Endometrium (tissue), 2 donors: ENCODE results near the gene ADAM22.
"Not testable (repeated sequence)": the region's sequence is repeated elsewhere in the genome, so short reads cannot be mapped to it uniquely, and the experiment has no call there.

Experiments
- FAIRE-seq: peaks from 2 replicates; lab custom pipeline; 2012; peaks lifted over from hg19 to GRCh38; lab: Jason Lieb, UNC
- donor health status: control.
- donor health status: control.

ADAM22 gene

GRCh38 chr7:87933953-87934698 lies at the start of gene ADAM22:
Gene ADAM22, plus strand, starts transcription at chr7:87934251. Its CDS starts 215 bp downstream, at chr7:87934466.
- FAIRE-seq: no peak

- no peak for FAIRE-seq
Measured at GRCh38 chr7:87885018-87885417, 49.0 kb upstream of the ADAM22 start.

GRCh38 chr7:87886875-87887274 lies 47.2 kb upstream of the ADAM22 start:
- peak; percentile 96 for FAIRE-seq

- no peak for FAIRE-seq
Measured at GRCh38 chr7:87895363-87895762, 38.7 kb upstream of the ADAM22 start.

GRCh38 chr7:87899255-87899654 lies 34.8 kb upstream of the ADAM22 start:
- no peak for FAIRE-seq

GRCh38 chr7:87907136-87907906 lies 26.7 kb upstream of the ADAM22 start:
- FAIRE-seq: peak; percentile 33

GRCh38 chr7:87908814-87909213 lies 25.2 kb upstream of the ADAM22 start:
- FAIRE-seq: not testable (repeated sequence)

GRCh38 chr7:87912121-87912520 lies 21.9 kb upstream of the ADAM22 start:
- no peak for FAIRE-seq

GRCh38 chr7:87918740-87919139 lies 15.3 kb upstream of the ADAM22 start:
- no peak for FAIRE-seq

- FAIRE-seq: no peak
Measured at GRCh38 chr7:87919875-87920274, 14.2 kb upstream of the ADAM22 start.

GRCh38 chr7:87920578-87920977 lies 13.5 kb upstream of the ADAM22 start:
- FAIRE-seq: no peak

GRCh38 chr7:87922759-87923395 lies 11.2 kb upstream of the ADAM22 start:
- FAIRE-seq: not testable (repeated sequence)

GRCh38 chr7:87926581-87927461 lies 7.2 kb upstream of the ADAM22 start:
- no peak for FAIRE-seq

- FAIRE-seq: no peak
Measured at GRCh38 chr7:87933605-87933952, 472 bp upstream of the ADAM22 start.

GRCh38 chr7:87934699-87935383 lies 790 bp downstream of the ADAM22 start:
- no peak for FAIRE-seq

- FAIRE-seq: no peak
Measured at GRCh38 chr7:87935384-87935706, 1.3 kb downstream of the ADAM22 start.

GRCh38 chr7:87941138-87941537 lies 7.1 kb downstream of the ADAM22 start:
- FAIRE-seq: no peak

GRCh38 chr7:87944547-87944946 lies 10.5 kb downstream of the ADAM22 start:
- no peak for FAIRE-seq

- not testable (repeated sequence) for FAIRE-seq
Measured at GRCh38 chr7:87945926-87946325, 11.9 kb downstream of the ADAM22 start.

GRCh38 chr7:87948371-87948770 lies 14.3 kb downstream of the ADAM22 start:
- no peak for FAIRE-seq

GRCh38 chr7:87959336-87959735 lies 25.3 kb downstream of the ADAM22 start:
- FAIRE-seq: no peak

GRCh38 chr7:87960239-87960638 lies 26.2 kb downstream of the ADAM22 start:
- FAIRE-seq: peak; percentile 8
